ENCODE data around the gene MFF. TPM values are rescaled to one million over a fixed set of nuclear protein-coding genes. Genes with fewer than 3 reads are reported as not detected.

MFF gene
- total and polyA plus RNA-seq, 2 donors (not counting 1 experiment from before 2014, with no cell fraction given), result 77.9 to 174 TPM

- H3K36me3 ChIP-seq (ENCODE audit: control insufficient read depth, insufficient read depth, low read length), result no peaks in the 10 kb centered on the region
- no peak overlapping the region for H3K4me2 ChIP-seq (ENCODE audit: extremely low read depth, insufficient read depth, low read length)
- H3K79me2 ChIP-seq (ENCODE audit: control insufficient read depth, insufficient read depth, low read length), result no peaks in the 10 kb centered on the region
- no peak overlapping the region for H3K9ac ChIP-seq (ENCODE audit: insufficient read depth, low read length)
- no peak overlapping the region for H3K27ac ChIP-seq (ENCODE audit: insufficient read depth, low read length)
- H3K4me3 ChIP-seq (replicated peaks in 1 of 4; ENCODE audit: control extremely low read depth in 1 of 4, insufficient read depth in 1 of 4, low read depth in 3 of 4, low read length in 4 of 4), result no peak overlapping the region
- H2AFZ ChIP-seq (ENCODE audit: low read length), result no peak overlapping the region
- H3K27me3 ChIP-seq (ENCODE audit: control insufficient read depth, insufficient read depth, low read length), result no peaks in the 10 kb centered on the region
- H4K20me1 ChIP-seq (ENCODE audit: control insufficient read depth, extremely low read depth, insufficient read depth, low read length), result no peaks in the 10 kb centered on the region
- peaks cover 11% of the 10 kb centered on the region for H3K4me1 ChIP-seq (ENCODE audit: control insufficient read depth, extremely low read depth, insufficient read depth, low read length)
- no peaks in the 10 kb centered on the region for H3K9me3 ChIP-seq (ENCODE audit: control insufficient read depth, insufficient read depth, low read depth, low read length)
- TF ChIP-seq EZH2 (IDR thresholded peaks at IDR 0.05; ENCODE audit: low read length, missing control alignments), result no peak
- TF ChIP-seq CTCF (conservative IDR thresholded peaks at IDR 0.05 in 1 of 2, IDR thresholded peaks at IDR 0.05 in 1 of 2; ENCODE audit: low read depth in 1 of 2, low read length in 2 of 2), result no peak
- DNase-seq (ENCODE audit: low read depth in 2 of 2), result no peak
Observed at GRCh38 chr2:227373389-227373788, 48.3 kb downstream of the MFF start.

GRCh38 chr2:227374158-227374557 lies 49.1 kb downstream of the MFF start:
- H3K36me3 ChIP-seq (ENCODE audit: control insufficient read depth, insufficient read depth, low read length), result no peaks in the 10 kb centered on the region
- H3K4me1 ChIP-seq (ENCODE audit: control insufficient read depth, extremely low read depth, insufficient read depth, low read length), result peaks cover 11% of the 10 kb centered on the region
- H3K79me2 ChIP-seq (ENCODE audit: control insufficient read depth, insufficient read depth, low read length), result no peaks in the 10 kb centered on the region
- H3K27ac ChIP-seq (ENCODE audit: insufficient read depth, low read length), result no peak overlapping the region
- no peaks in the 10 kb centered on the region for H3K27me3 ChIP-seq (ENCODE audit: control insufficient read depth, insufficient read depth, low read length)
- TF ChIP-seq CTCF (conservative IDR thresholded peaks at IDR 0.05 in 1 of 2, IDR thresholded peaks at IDR 0.05 in 1 of 2; ENCODE audit: low read depth in 1 of 2, low read length in 2 of 2) (no peak), EZH2 (IDR thresholded peaks at IDR 0.05; ENCODE audit: low read length, missing control alignments) (no peak)
- no peaks in the 10 kb centered on the region for H4K20me1 ChIP-seq (ENCODE audit: control insufficient read depth, extremely low read depth, insufficient read depth, low read length)
- H3K4me3 ChIP-seq (replicated peaks in 1 of 4; ENCODE audit: control extremely low read depth in 1 of 4, insufficient read depth in 1 of 4, low read depth in 3 of 4, low read length in 4 of 4), result no peak overlapping the region
- no peak overlapping the region for H3K9ac ChIP-seq (ENCODE audit: insufficient read depth, low read length)
- no peaks in the 10 kb centered on the region for H3K9me3 ChIP-seq (ENCODE audit: control insufficient read depth, insufficient read depth, low read depth, low read length)
- H2AFZ ChIP-seq (ENCODE audit: low read length), result no peak overlapping the region
- DNase-seq (ENCODE audit: low read depth in 2 of 2), result peak; percentile 32 to 95
- H3K4me2 ChIP-seq (ENCODE audit: extremely low read depth, insufficient read depth, low read length), result no peak overlapping the region

- Histone ChIP-seq H3K79me2 (ENCODE audit: control insufficient read depth, insufficient read depth, low read length) (no peaks in the 10 kb centered on the region), H3K4me1 (ENCODE audit: control insufficient read depth, extremely low read depth, insufficient read depth, low read length) (peaks cover 6% of the 10 kb centered on the region), H3K27ac (ENCODE audit: insufficient read depth, low read length) (no peak overlapping the region), H3K9ac (ENCODE audit: insufficient read depth, low read length) (no peak overlapping the region), H3K27me3 (ENCODE audit: control insufficient read depth, insufficient read depth, low read length) (no peaks in the 10 kb centered on the region), H3K36me3 (ENCODE audit: control insufficient read depth, insufficient read depth, low read length) (no peaks in the 10 kb centered on the region), H4K20me1 (ENCODE audit: control insufficient read depth, extremely low read depth, insufficient read depth, low read length) (no peaks in the 10 kb centered on the region), H3K4me2 (ENCODE audit: extremely low read depth, insufficient read depth, low read length) (no peak overlapping the region), H3K9me3 (ENCODE audit: control insufficient read depth, insufficient read depth, low read depth, low read length) (no peaks in the 10 kb centered on the region), H3K4me3 (replicated peaks in 1 of 4; ENCODE audit: control extremely low read depth in 1 of 4, insufficient read depth in 1 of 4, low read depth in 3 of 4, low read length in 4 of 4) (no peak overlapping the region), H2AFZ (ENCODE audit: low read length) (no peak overlapping the region)
- TF ChIP-seq CTCF (conservative IDR thresholded peaks at IDR 0.05 in 1 of 2, IDR thresholded peaks at IDR 0.05 in 1 of 2; ENCODE audit: low read depth in 1 of 2, low read length in 2 of 2) (no peak), EZH2 (IDR thresholded peaks at IDR 0.05; ENCODE audit: low read length, missing control alignments) (no peak)
- peak in 1 of 2 donors; percentile 38 for DNase-seq (ENCODE audit: low read depth in 2 of 2)
Observed at GRCh38 chr2:227376656-227377396, 51.8 kb downstream of the MFF start.

All from fibroblast of lung (primary cell).